ENCODE data around the gene DNAI7. TPM values are rescaled to one million over a fixed set of nuclear protein-coding genes. Genes with fewer than 3 reads are reported as not detected.

DNAI7 gene
- polyA plus RNA-seq, 2 of the 4 experiments (the other 2 are of a cell fraction) = 0.36 to 0.43 TPM

GRCh38 chr12:25087596-25087995 is 107.4 kb downstream of the DNAI7 start:
- ChIA-PET POLR2A (no interaction called here), CTCF (no interaction called here)
- H3K4me2 ChIP-seq = no peak overlapping the region

DNA sequence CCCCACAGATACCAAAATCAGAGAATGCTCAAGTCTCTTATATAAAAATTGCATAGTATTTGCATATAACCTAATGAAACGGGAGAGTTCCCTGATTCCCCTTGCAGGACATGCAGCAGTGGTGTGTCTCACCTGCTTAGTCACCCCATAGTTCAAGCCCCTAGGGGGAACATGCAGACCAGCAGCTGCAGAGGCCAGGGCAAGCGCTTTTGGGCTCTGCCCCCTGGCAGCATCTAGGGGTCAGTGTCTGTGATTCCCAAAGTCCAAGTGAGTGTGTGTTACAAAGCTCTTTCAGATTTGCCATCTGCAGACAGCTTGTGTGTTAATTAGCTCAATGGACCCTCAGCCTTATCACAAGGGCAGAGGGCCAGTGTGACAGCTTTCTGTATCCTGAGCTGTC is 110.1 kb downstream of the DNAI7 start:
- H3K4me1 ChIP-seq = no peaks in the 10 kb centered on the region
- POLR2A ChIA-PET = no interaction called here
- 43% methylated on average over 2 of the region's 2 CpGs for WGBS (ENCODE audit: missing lambda C conversion rate)
- no peaks in the 10 kb centered on the region for H3K9me3 ChIP-seq
- TF ChIP-seq ZSCAN20 (CRISPR knock-in tag; IDR thresholded peaks at IDR 0.05) (no peak), POLR2AphosphoS2 (conservative IDR thresholded peaks at IDR 0.05; ENCODE audit: low read length) (no peak), RFX5 (IDR thresholded peaks at IDR 0.05) (no peak), KDM5A (IDR thresholded peaks at IDR 0.05) (no peak), ZC3H11A (IDR thresholded peaks at IDR 0.05) (no peak)
- TF ChIP-seq, protein P1, sequence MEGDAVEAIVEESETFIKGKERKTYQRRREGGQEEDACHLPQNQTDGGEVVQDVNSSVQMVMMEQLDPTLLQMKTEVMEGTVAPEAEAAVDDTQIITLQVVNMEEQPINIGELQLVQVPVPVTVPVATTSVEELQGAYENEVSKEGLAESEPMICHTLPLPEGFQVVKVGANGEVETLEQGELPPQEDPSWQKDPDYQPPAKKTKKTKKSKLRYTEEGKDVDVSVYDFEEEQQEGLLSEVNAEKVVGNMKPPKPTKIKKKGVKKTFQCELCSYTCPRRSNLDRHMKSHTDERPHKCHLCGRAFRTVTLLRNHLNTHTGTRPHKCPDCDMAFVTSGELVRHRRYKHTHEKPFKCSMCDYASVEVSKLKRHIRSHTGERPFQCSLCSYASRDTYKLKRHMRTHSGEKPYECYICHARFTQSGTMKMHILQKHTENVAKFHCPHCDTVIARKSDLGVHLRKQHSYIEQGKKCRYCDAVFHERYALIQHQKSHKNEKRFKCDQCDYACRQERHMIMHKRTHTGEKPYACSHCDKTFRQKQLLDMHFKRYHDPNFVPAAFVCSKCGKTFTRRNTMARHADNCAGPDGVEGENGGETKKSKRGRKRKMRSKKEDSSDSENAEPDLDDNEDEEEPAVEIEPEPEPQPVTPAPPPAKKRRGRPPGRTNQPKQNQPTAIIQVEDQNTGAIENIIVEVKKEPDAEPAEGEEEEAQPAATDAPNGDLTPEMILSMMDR (IDR thresholded peaks at IDR 0.05) = no peak
- TF ChIP-seq, protein P2, sequence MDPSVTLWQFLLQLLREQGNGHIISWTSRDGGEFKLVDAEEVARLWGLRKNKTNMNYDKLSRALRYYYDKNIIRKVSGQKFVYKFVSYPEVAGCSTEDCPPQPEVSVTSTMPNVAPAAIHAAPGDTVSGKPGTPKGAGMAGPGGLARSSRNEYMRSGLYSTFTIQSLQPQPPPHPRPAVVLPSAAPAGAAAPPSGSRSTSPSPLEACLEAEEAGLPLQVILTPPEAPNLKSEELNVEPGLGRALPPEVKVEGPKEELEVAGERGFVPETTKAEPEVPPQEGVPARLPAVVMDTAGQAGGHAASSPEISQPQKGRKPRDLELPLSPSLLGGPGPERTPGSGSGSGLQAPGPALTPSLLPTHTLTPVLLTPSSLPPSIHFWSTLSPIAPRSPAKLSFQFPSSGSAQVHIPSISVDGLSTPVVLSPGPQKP (IDR thresholded peaks at IDR 0.05; ENCODE audit: low read depth, low read length) = no peak
- ATAC-seq (no peak), DNase-seq (ENCODE audit: low read depth in 1 of 2, low spot score in 1 of 2) (no peak), FAIRE-seq (no peak)
- H3K27ac ChIP-seq = no peak overlapping the region
- no peak overlapping the region for H3K4me3 ChIP-seq
- no peak overlapping the region for H3K4me2 ChIP-seq
- CTCF ChIA-PET = interaction anchor here (0.7 to 1.1 kb wide), 2 partner anchors 11 to 70 kb away, joined by 3 to 4 read pairs; no protein-coding TSS in a partner anchor

More at GRCh38 chr12:25087596-25087995, 107.4 kb downstream of the DNAI7 start:
- no peaks in the 10 kb centered on the region for H3K4me1 ChIP-seq
- ATAC-seq = no peak
- H3K4me3 ChIP-seq = no peak overlapping the region
- DNase-seq (ENCODE audit: low read depth in 1 of 2, low spot score in 1 of 2) = no peak
- no peak overlapping the region for H3K27ac ChIP-seq
- no peak for FAIRE-seq
- no peak for TF ChIP-seq MYC (IDR thresholded peaks at IDR 0.05; ENCODE audit: borderline replicate concordance, low read length)
- TF ChIP-seq MAFK (IDR thresholded peaks at IDR 0.05; ENCODE audit: partially characterized antibody) = no peak
- no peak for TF ChIP-seq JUN (IDR thresholded peaks at IDR 0.05)
- TF ChIP-seq FOSB (CRISPR knock-in tag; IDR thresholded peaks at IDR 0.05) = no peak
- no peak for TF ChIP-seq HOXB5 (CRISPR knock-in tag; IDR thresholded peaks at IDR 0.05)
- no peak for TF ChIP-seq GATA3 (IDR thresholded peaks at IDR 0.05; ENCODE audit: borderline replicate concordance)
- no peak for TF ChIP-seq KDM1A (IDR thresholded peaks at IDR 0.05; ENCODE audit: low read depth)
- TF ChIP-seq POLR2A (IDR thresholded peaks at IDR 0.05; ENCODE audit: low read length) = no peak
- no peak for TF ChIP-seq ZFP36 (IDR thresholded peaks at IDR 0.05; ENCODE audit: borderline replicate concordance, partially characterized antibody)
- TF ChIP-seq ZC3H11A (IDR thresholded peaks at IDR 0.05) = no peak
- TF ChIP-seq NFE2L2 (conservative IDR thresholded peaks at IDR 0.05; ENCODE audit: low read length) = no peak
- no peak for TF ChIP-seq HDAC2 (IDR thresholded peaks at IDR 0.05)
- no peak for TF ChIP-seq FOXS1 (CRISPR knock-in tag; IDR thresholded peaks at IDR 0.05)
- no peak for TF ChIP-seq EHF (CRISPR knock-in tag; IDR thresholded peaks at IDR 0.05)
- no peak for TF ChIP-seq HMGXB4 (CRISPR knock-in tag; IDR thresholded peaks at IDR 0.05; ENCODE audit: borderline replicate concordance)
- TF ChIP-seq KDM5A (IDR thresholded peaks at IDR 0.05) = no peak
- TF ChIP-seq SREBF2 (IDR thresholded peaks at IDR 0.05) = no peak
- TF ChIP-seq, protein P2 (IDR thresholded peaks at IDR 0.05; ENCODE audit: low read depth, low read length) = no peak
- H3K9me3 ChIP-seq = no peaks in the 10 kb centered on the region
- WGBS (ENCODE audit: missing lambda C conversion rate) = 51% methylated on average over 8 of the region's 10 CpGs

Data from A549 (cell line).